Fibroblast of skin of back (primary cell): ENCODE measurements around the gene RSAD1.

Source experiments
- DNase-seq: peaks from one replicate; pipeline ENCODE4 v3.0.0-alpha.2; 2013

The RSAD1 gene

GRCh38 chr17:50458270-50458669, 20.4 kb upstream of the RSAD1 start:
- DNase-seq = no peak

DNA sequence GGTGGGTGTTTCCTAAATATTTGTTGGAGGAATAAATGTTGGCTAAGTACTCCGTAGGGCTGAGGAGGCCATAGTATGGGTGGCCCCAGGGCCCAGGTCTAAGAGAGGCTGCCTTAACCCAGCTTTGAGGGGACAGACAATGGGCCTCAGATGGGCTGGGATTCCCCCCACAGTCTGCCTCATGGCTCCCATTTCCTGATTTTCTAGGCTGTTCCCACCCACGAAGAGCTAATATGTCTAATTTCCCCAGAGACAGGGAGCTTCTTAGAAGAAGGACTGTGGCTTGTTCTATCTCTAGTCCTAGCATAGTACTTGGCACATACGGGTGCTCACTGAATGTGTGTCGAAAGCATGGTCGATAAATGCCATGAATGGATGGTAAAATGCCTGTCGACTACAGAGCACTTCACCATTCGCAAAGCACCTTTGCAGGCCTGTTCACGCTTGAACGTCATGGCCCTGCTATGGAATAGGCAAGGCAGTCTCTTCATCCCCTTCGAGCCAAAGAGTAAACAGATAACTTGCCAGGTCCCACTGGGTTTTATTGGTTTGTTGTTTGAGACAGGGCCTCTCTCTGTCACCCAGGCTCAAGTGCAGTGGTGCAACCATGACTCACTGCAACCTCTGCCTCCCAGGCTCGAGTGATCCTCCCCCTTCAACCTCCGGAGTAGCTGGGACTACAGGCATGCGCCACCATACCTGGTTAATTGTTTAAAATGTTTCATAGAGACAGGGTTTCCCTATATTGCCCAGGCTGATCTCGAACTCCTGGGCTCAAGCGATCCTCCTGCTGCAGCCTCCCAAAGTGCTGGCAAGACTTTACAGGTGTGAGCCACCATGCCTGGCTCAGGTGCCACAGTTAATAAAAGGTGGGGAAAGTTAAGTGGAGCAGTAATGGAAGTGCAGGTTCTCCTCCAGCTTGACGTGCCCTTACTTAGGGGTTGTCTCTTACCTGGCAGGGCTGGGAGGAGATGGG, 19.7 kb upstream of the RSAD1 start:
- DNase-seq = peak; percentile 18

GRCh38 chr17:50459756-50460155, 18.9 kb upstream of the RSAD1 start:
- DNase-seq = peak; percentile 5

GRCh38 chr17:50460831-50461526, 17.7 kb upstream of the RSAD1 start:
- no peak for DNase-seq

DNA sequence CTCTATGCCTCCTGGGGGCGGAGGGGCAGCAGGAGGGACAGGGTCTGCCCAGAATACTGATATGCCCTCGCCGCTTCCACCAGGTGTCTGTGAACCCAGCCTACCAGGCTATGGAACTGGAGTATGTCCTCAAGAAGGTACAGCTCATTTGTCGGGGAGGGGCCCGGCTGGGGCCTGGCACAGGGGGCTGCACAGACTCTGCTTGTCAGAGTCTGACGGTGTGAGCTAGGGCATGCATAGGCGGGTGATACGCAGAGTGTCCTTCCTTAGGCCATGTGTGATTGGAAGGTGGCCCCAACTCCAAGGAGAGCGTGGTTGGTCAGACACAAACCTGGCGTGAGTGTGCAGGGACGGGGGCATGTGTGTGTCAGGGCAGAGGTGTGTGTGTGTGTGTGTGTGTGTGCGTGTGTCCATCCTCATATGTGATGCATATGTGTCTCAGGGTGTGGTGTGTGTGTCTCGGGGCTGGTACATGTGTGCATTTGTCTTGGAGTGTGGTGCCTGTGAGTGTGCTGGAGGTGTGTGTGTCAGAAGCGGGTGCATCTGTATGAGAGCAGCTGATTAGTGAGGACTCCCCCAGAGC, 17.0 kb upstream of the RSAD1 start:
- no peak for DNase-seq

DNA sequence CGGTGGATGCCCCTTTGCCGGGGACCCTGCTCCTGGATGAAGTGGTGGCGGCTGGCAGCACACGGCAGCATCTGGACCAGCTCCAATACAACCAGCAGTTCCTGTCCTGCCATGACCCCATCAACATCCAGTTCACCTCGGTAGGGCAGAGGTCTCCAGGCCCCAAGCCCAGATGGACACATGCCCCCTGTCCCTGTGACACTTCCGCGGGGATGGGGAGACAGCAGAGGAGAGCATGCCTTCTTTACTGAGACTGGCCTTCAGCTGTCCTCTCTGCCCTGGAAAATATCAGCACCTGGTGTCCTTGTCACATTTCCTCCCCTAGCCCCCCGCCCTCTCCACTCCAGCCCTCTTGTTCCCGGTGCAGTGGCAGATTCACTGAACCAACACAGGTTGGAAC, 16.2 kb upstream of the RSAD1 start:
- no peak for DNase-seq

DNA sequence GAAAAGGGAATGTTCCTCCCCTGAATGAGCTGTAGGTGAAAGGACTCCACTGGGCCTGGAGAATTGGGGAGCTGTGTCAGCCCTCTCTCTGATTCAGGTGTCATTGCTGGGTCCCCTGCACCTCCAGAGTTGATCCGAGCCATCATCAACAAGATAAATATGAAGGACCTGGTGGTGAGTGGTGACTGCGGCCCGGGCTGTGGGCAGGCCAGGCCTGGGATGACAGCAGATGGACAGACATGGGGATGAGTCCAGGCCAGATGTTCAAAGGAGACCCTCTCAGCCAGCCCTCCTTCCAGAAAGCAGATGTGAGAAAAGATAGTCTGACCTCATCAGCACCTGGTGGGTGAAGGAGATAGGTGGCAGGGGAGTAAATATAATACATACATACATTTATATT, 14.5 kb upstream of the RSAD1 start:
- DNase-seq = no peak

DNA sequence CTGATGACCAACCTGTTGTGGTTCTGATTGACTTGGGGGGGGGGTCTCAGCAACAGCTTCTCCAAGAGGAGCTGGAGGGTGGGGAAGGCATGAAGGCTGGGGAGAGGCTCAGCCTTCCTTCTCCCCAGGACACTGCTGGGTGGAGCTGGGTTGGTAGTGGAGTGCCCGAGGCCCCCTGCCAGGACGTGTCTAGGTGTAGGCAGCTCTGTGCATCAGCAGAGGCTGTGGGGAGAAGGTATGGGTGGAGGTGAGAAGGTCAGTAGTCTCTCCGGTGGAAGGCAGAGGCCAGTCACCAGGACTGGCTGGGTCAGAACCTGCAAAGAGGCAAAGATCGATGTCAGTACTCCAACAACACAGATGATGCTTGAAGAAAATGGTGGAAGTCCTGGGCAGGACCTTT, 13.9 kb upstream of the RSAD1 start:
- DNase-seq = no peak

GRCh38 chr17:50465171-50465570, 13.5 kb upstream of the RSAD1 start:
- no peak for DNase-seq

GRCh38 chr17:50465635-50466034, 13.0 kb upstream of the RSAD1 start:
- DNase-seq = no peak

GRCh38 chr17:50466371-50467113, 12.1 kb upstream of the RSAD1 start:
- DNase-seq = no peak

GRCh38 chr17:50467114-50467854, 11.4 kb upstream of the RSAD1 start:
- DNase-seq = no peak

GRCh38 chr17:50467855-50468303, 10.8 kb upstream of the RSAD1 start:
- no peak for DNase-seq

DNA sequence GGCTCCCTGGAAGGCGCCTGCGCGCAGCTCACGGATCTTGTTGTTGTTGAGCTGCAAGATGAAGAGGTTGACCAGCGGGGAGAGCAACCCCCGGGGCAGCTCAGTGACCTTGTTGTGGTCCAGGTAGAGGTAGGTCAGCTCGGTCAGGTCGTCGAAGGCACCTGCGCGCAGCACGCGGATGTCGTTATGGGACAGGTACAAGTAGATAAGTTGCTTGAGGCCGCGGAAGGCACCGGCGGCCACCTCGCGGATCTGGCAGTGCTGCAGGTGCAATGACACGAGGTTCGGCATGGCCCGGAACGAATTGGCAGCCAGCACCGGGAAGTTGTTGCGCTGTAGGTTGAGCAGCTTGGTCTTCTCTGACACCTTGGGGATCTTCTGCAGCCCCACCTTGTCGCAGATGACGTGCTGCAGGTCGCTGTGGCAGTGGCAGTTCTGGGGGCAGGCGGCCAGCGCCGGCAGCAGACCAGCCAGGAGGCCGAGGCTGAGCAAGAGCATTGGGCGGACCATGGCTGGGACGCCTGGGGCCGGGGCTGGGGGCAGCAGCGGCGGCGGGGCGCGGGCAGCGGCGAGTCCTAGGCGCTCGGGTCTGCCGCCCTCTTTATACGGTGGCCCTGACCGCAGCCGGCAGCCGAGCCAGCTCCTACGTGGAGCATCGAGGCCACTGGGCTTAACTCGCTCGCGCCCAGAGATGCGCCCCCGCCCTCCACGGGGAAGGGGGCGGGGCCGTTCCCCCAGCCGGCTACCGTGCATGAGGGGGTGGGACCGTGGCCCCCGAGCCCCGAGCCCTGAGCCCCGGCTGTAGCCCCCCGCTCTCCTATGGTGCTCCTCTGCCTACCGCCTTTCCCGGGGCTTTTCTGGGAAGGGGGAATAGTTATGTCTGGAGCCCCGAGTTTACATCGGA, 10.1 kb upstream of the RSAD1 start, which contains the start of gene CHAD:
Gene CHAD (minus strand): TSS at position 577 of the 904 bp plus-strand sequence. CDS start 67 bp downstream, at position 510.
- DNase-seq = no peak

DNA sequence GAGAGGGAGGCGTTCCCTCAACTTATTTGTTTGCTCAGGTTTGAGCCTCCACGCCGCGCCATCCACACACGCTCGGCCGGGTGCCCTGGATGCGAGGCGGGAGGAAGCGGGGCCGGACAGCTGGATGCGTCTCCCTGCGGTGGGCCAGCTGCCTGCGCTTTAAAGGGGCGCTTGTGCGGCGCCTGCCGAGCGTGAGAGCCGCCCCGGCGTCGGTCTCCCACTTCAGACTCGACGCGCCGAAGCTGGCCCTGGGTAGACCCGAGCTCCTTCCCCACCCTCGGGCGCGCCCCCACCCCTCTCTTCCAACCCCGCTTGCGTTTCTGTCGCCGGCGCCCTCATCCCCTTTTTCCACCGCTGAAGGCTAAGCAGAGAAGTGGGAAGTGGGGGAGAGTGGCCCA, 9.5 kb upstream of the RSAD1 start:
- DNase-seq = no peak

DNA sequence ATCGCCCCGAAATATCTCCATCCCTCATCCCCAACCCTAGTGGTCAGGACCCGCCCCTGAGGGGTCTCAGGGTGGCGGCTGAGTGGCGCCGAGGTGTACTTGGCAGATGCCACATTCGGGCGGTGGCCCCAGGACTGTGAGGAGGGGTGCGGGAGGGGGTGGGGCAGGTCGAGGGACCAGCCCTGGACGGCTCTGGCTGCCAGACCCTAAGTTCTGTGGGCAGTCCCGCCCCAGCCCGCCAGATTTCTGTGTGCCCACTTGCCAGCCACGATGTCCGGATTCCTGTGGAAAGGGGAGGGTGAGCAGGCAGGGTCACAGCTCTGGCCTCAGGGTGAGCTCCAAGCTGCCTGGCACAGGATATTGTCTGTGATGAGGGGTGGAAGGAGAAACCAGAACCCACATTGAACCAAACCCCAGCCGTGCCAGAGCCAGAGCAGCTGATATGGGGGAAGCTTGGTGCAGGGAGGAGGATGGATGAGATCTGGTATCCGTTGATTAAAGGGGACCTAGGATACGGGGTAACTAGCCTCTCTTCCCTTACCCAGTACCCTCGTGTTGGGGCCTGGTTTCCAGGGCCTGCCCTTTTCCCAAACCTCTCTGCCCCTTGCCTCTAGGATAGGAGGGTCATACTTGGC, 8.9 kb upstream of the RSAD1 start:
- no peak for DNase-seq

DNA sequence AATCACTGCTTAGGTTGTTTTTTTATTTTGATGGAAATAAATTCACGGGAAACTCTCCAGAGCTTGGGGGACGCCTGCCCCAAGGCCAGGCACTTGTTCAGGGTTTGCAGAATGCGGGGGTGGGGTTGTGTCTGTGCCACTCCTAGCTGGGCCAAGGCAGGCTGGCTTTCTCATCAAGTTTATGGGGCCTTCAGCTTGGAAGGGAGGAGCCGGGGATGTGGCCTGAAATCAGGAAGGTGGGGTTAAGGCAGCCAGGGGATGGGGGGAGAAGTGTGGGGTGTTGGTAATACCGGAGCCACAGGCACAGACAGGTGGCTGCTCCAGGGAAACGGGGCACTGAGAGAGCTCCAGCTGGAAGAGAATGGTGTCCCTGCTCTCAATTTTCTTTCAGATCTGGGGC, 8.2 kb upstream of the RSAD1 start:
- DNase-seq = no peak

GRCh38 chr17:50471009-50471905, 7.4 kb upstream of the RSAD1 start:
- no peak for DNase-seq

DNA sequence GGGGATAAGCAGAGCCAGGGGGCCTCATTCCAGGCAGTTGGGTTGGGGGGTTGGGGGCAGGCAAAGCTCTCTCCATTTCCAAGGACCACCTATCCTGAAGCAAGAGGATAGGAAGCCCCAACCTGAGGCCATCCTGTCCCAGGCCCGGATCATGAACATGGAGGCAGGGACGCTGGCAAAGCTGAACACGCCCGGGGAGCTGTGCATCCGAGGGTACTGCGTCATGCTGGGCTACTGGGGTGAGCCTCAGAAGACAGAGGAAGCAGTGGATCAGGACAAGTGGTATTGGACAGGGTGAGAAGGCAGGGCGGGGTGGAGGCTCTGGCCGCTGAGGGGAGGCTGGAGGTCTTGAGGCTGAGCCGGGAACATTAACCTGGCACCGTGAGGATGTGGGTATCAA, 6.4 kb upstream of the RSAD1 start:
- DNase-seq = no peak
